ENCODE measurements around the gene LSM14B. TPM values are rescaled to one million over a fixed set of nuclear protein-coding genes. Genes with fewer than 3 reads are reported as not detected.

Gene LSM14B
- total RNA-seq, 4 donors from 2014 or later, result 3.1 to 56.8 (median 45.9) TPM

- Histone ChIP-seq H3K27ac (no peak overlapping the region), H3K4me1 (peaks cover 0 to 7% of the 10 kb centered on the region in 2 donors), H3K36me3 (no peaks in the 10 kb centered on the region), H3K27me3 (no peaks in the 10 kb centered on the region), H3K9me3 (no peaks in the 10 kb centered on the region), H3K4me3 (no peak overlapping the region)
- no peak for DNase-seq
- TF ChIP-seq POLR2A (IDR thresholded peaks at IDR 0.05) (no peak), CTCF (IDR thresholded peaks at IDR 0.05) (no peak)
- intact Hi-C loops (cut with DNase I; ENCODE audit: low total_unique reads), result loop anchor here (10.0 kb wide), 1 partner anchor 145 kb away; no protein-coding TSS in a partner anchor
Observed at GRCh38 chr20:62159839-62160238, 37.6 kb downstream of the LSM14B start.

GRCh38 chr20:62160253-62160652, 38.0 kb downstream of the LSM14B start:
- H3K36me3 ChIP-seq, result no peaks in the 10 kb centered on the region

GRCh38 chr20:62160876-62161275, 38.6 kb downstream of the LSM14B start:
- no peak overlapping the region for H3K27ac ChIP-seq
- H3K4me1 ChIP-seq, result peaks cover 0 to 7% of the 10 kb centered on the region in 2 donors
- H3K4me3 ChIP-seq, result no peak overlapping the region
- H3K9me3 ChIP-seq, result no peaks in the 10 kb centered on the region
- no peak for TF ChIP-seq POLR2A (IDR thresholded peaks at IDR 0.05)
- no peak for TF ChIP-seq CTCF (IDR thresholded peaks at IDR 0.05)
- no peaks in the 10 kb centered on the region for H3K36me3 ChIP-seq
- intact Hi-C loops (cut with DNase I; ENCODE audit: low total_unique reads), result no loop called here
- DNase-seq, result no peak
- no peaks in the 10 kb centered on the region for H3K27me3 ChIP-seq

More at GRCh38 chr20:62160253-62160652, 38.0 kb downstream of the LSM14B start:
- TF ChIP-seq CTCF (IDR thresholded peaks at IDR 0.05) (no peak), POLR2A (IDR thresholded peaks at IDR 0.05) (no peak)
- Histone ChIP-seq H3K27me3 (no peaks in the 10 kb centered on the region), H3K4me1 (peaks cover 0 to 7% of the 10 kb centered on the region in 2 donors), H3K4me3 (no peak overlapping the region), H3K9me3 (no peaks in the 10 kb centered on the region), H3K27ac (no peak overlapping the region)
- intact Hi-C loops (cut with DNase I; ENCODE audit: low total_unique reads), result no loop called here
- DNase-seq, result no peak

- no peaks in the 10 kb centered on the region for H3K36me3 ChIP-seq
- H3K27ac ChIP-seq, result no peak overlapping the region
- intact Hi-C loops (cut with DNase I; ENCODE audit: low total_unique reads), result no loop called here
Observed at GRCh38 chr20:62161347-62161746, 39.1 kb downstream of the LSM14B start.

More at GRCh38 chr20:62161347-62161746, 39.1 kb downstream of the LSM14B start:
- no peaks in the 10 kb centered on the region for H3K27me3 ChIP-seq
- DNase-seq, result no peak
- H3K9me3 ChIP-seq, result no peaks in the 10 kb centered on the region
- peaks cover 0 to 7% of the 10 kb centered on the region in 2 donors for H3K4me1 ChIP-seq
- H3K4me3 ChIP-seq, result no peak overlapping the region
- TF ChIP-seq CTCF (IDR thresholded peaks at IDR 0.05), result no peak

All from uterus (tissue), 4 donors.